ENCODE data around the gene PRICKLE4. TPM values are rescaled to one million over a fixed set of nuclear protein-coding genes. Genes with fewer than 3 reads are reported as not detected.

PRICKLE4 gene
- total and polyA plus RNA-seq, 2 donors (not counting 1 experiment from before 2014, with no cell fraction given) = 0.60 TPM; not detected in 1

DNA sequence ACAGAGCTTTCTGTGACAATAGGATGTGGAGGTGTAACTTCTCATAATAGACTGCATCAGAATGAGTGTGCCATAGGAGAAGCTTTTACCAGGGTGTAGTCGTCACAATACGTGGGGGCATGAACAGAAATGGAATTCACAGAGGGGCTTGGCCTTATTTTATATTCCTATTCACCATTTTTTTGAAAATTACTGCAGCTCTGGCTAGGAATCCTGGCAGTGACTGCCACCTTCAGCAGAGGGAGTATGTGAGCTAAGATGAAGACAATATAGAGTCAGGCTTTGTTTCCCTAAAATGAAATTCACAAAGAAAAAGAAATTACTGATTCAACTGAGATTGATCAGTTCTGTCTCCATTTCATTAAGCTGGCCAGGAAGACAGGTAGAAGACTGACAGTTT lies 20.8 kb downstream of the PRICKLE4 start:
- H3K79me2 ChIP-seq (ENCODE audit: control insufficient read depth, insufficient read depth, low read length) = peaks cover 3% of the 10 kb centered on the region
- Mint-ChIP-seq H3K9me3 (ENCODE audit: insufficient read depth) (no peaks in the 10 kb centered on the region), H3K27ac (no peak overlapping the region), H3K27me3 (no peaks in the 10 kb centered on the region), H3K4me1 (no peaks in the 10 kb centered on the region), H3K4me3 (no peak overlapping the region)
- no peak for ATAC-seq (ENCODE audit: low read depth)
- WGBS (ENCODE audit: insufficient coverage) = 100% methylated on average over 1 of the region's 2 CpGs
- TF ChIP-seq, protein P1, sequence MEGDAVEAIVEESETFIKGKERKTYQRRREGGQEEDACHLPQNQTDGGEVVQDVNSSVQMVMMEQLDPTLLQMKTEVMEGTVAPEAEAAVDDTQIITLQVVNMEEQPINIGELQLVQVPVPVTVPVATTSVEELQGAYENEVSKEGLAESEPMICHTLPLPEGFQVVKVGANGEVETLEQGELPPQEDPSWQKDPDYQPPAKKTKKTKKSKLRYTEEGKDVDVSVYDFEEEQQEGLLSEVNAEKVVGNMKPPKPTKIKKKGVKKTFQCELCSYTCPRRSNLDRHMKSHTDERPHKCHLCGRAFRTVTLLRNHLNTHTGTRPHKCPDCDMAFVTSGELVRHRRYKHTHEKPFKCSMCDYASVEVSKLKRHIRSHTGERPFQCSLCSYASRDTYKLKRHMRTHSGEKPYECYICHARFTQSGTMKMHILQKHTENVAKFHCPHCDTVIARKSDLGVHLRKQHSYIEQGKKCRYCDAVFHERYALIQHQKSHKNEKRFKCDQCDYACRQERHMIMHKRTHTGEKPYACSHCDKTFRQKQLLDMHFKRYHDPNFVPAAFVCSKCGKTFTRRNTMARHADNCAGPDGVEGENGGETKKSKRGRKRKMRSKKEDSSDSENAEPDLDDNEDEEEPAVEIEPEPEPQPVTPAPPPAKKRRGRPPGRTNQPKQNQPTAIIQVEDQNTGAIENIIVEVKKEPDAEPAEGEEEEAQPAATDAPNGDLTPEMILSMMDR (IDR thresholded peaks at IDR 0.05) = no peak
- TF ChIP-seq EZH2 (IDR thresholded peaks at IDR 0.05; ENCODE audit: borderline replicate concordance, insufficient read depth, low read depth, low read length, poor library complexity, severe bottlenecking) = no peak
- H3K27ac ChIP-seq (ENCODE audit: low read length in 2 of 2) = no peak overlapping the region
- intact Hi-C loops (cut with micrococcal nuclease) = no loop called here
- no peak overlapping the region for H3K4me2 ChIP-seq (replicated peaks; ENCODE audit: low read depth, low read length, poor library complexity, severe bottlenecking)
- ChIA-PET CTCF (interaction anchor here (0.9 to 2.8 kb wide), 8 partner anchors 14 to 244 kb away, joined by 3 to 20 read pairs (median 4); partner anchors contain the start of gene TOMM6), POLR2A (no interaction called here)
- no peak overlapping the region for H3K9ac ChIP-seq (ENCODE audit: low read length)
- DNase-seq = no peak
- no peaks in the 10 kb centered on the region for H3K4me1 ChIP-seq (ENCODE audit: control insufficient read depth in 2 of 2, insufficient read depth in 2 of 2, low read length in 2 of 2)
- H3K4me3 ChIP-seq (ENCODE audit: control extremely low read depth in 1 of 5, extremely low read depth in 1 of 5, insufficient read depth in 1 of 5, low read depth in 2 of 5, low read length in 4 of 5) = no peak overlapping the region
- H3K9me3 ChIP-seq (ENCODE audit: control extremely low read depth in 1 of 3, control insufficient read depth in 2 of 3, insufficient read depth in 1 of 3, low read length in 2 of 3) = no peaks in the 10 kb centered on the region
- no peak overlapping the region for H2AFZ ChIP-seq (ENCODE audit: insufficient read depth, low read depth, low read length, poor library complexity, severe bottlenecking)
- no peaks in the 10 kb centered on the region for H3K27me3 ChIP-seq (replicated peaks in 1 of 4; ENCODE audit: control extremely low read depth in 1 of 4, control insufficient read depth in 3 of 4, insufficient read depth in 4 of 4, low read length in 3 of 4)
- peaks cover 4 to 7% of the 10 kb centered on the region in 2 experiments for H3K36me3 ChIP-seq (replicated peaks in 1 of 2; ENCODE audit: control extremely low read depth in 1 of 2, control insufficient read depth in 1 of 2, extremely low read depth in 1 of 2, insufficient read depth in 2 of 2, low read length in 1 of 2)
- H4K20me1 ChIP-seq (ENCODE audit: control insufficient read depth, insufficient read depth, low read length, poor library complexity, severe bottlenecking) = no peaks in the 10 kb centered on the region

DNA sequence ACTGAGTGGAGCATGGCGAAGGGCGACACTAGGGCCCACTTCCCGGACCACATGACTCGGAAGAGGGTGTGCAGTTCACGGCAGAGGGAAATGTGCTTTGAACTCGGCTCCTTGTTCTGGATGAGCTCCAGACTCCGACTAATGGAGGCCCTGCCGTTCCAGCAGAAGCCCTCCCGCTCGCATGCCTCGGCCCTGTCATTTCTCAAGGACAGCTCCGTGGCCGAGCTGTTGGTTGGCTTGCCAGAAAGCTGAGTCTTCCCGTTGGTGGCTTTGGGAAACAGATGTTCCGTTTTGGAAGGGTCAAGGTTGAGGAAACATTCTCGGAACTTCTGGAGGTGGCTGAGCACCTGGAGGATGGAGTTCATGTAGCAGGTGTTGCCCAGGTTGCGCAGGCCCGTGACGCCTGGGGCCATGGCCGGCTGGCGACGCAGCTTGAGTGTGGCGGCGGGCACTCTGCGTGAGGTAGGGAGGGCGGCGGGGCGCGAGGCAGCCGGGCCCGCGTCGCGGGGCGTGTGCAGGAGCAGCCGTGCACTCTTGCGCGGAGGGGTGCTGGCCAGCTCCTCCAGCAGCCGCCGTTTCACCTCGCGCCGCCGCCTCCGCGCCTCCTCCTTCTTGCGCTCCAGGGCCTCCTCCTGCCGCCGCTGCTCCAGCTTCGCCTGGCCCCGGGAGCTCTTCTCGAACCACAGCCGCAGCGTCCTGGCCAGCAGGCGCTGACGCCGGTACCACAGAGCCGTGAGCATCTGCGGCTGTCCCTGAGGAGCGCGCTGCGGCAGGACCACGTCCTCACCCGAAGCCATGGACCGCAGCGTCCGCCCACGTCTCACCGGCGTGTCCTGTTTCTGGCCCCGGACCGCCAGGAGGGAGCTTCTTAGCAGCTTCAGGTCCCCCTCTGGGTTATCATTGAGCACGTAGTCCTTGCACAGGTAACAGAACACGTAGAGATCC lies 25.5 kb downstream of the PRICKLE4 start:
- Histone ChIP-seq H3K9ac (ENCODE audit: low read length) (no peak overlapping the region), H4K20me1 (ENCODE audit: control insufficient read depth, insufficient read depth, low read length, poor library complexity, severe bottlenecking) (no peaks in the 10 kb centered on the region), H3K9me3 (ENCODE audit: control extremely low read depth in 1 of 3, control insufficient read depth in 2 of 3, insufficient read depth in 1 of 3, low read length in 2 of 3) (no peaks in the 10 kb centered on the region), H3K4me1 (ENCODE audit: control insufficient read depth in 2 of 2, insufficient read depth in 2 of 2, low read length in 2 of 2) (no peaks in the 10 kb centered on the region), H2AFZ (ENCODE audit: insufficient read depth, low read depth, low read length, poor library complexity, severe bottlenecking) (no peak overlapping the region), H3K4me2 (replicated peaks; ENCODE audit: low read depth, low read length, poor library complexity, severe bottlenecking) (no peak overlapping the region), H3K79me2 (ENCODE audit: control insufficient read depth, insufficient read depth, low read length) (no peaks in the 10 kb centered on the region), H3K4me3 (ENCODE audit: control extremely low read depth in 1 of 5, extremely low read depth in 1 of 5, insufficient read depth in 1 of 5, low read depth in 2 of 5, low read length in 4 of 5) (no peak overlapping the region), H3K27ac (ENCODE audit: low read length in 2 of 2) (no peak overlapping the region), H3K27me3 (replicated peaks in 1 of 4; ENCODE audit: control extremely low read depth in 1 of 4, control insufficient read depth in 3 of 4, insufficient read depth in 4 of 4, low read length in 3 of 4) (no peaks in the 10 kb centered on the region), H3K36me3 (replicated peaks in 1 of 2; ENCODE audit: control extremely low read depth in 1 of 2, control insufficient read depth in 1 of 2, extremely low read depth in 1 of 2, insufficient read depth in 2 of 2, low read length in 1 of 2) (peaks cover 4 to 7% of the 10 kb centered on the region in 2 experiments)
- POLR2A ChIA-PET = no interaction called here
- no peak overlapping the region for H3K27ac Mint-ChIP-seq
- no peak for ATAC-seq (ENCODE audit: low read depth)
- TF ChIP-seq EZH2 (IDR thresholded peaks at IDR 0.05; ENCODE audit: borderline replicate concordance, insufficient read depth, low read depth, low read length, poor library complexity, severe bottlenecking) = no peak
- TF ChIP-seq, protein P1 (IDR thresholded peaks at IDR 0.05) = no peak
- H3K9me3 Mint-ChIP-seq (ENCODE audit: insufficient read depth) = no peaks in the 10 kb centered on the region
- intact Hi-C loops (cut with micrococcal nuclease) = no loop called here
- no peaks in the 10 kb centered on the region for H3K27me3 Mint-ChIP-seq
- CTCF ChIA-PET = interaction anchor here (1.0 kb wide), 1 partner anchor 238 kb away, joined by 4 read pairs; no protein-coding TSS in a partner anchor
- no peak overlapping the region for H3K4me3 Mint-ChIP-seq
- H3K4me1 Mint-ChIP-seq = no peaks in the 10 kb centered on the region
- WGBS (ENCODE audit: insufficient coverage) = 98% methylated on average over 72 of the region's 74 CpGs
- DNase-seq = no peak

Data from B cell (primary cell).